Stomach smooth muscle (tissue), 2 donors: ENCODE measurements around the gene RAP1GAP2.
A peak's percentile ranks its signal among the peaks of the same experiment; 100 is the strongest.

Experiments used
- H3K27ac ChIP-seq: one replicate; pipeline ENCODE4 v1.7.0; 2013; ENCODE audit warnings: mild to moderate bottlenecking, low read length, inconsistent platforms
- H3K27me3 ChIP-seq, 2 donors: one replicate each; pipeline ENCODE4 v1.7.0; 2013; ENCODE audit warnings: low read length in 2 of 2; ENCODE audit not compliant: insufficient read depth in 2 of 2, control insufficient read depth in 1 of 2
- H3K36me3 ChIP-seq, 2 donors: one replicate each; pipeline ENCODE4 v1.7.0; 2013; ENCODE audit warnings: low read length in 2 of 2; ENCODE audit not compliant: control insufficient read depth in 2 of 2, insufficient read depth in 2 of 2
- H3K4me1 ChIP-seq: one replicate; pipeline ENCODE4 v1.7.0; 2013; ENCODE audit warnings: low read length; ENCODE audit not compliant: control insufficient read depth, insufficient read depth
- H3K4me3 ChIP-seq, 2 donors: one replicate each; pipeline ENCODE4 v1.7.0; 2013; ENCODE audit warnings: low read length in 2 of 2
- H3K9ac ChIP-seq, 2 donors: one replicate each; pipeline ENCODE4 v1.7.0; 2013; ENCODE audit warnings: low read length in 2 of 2, mild to moderate bottlenecking in 1 of 2
- H3K9me3 ChIP-seq, 2 donors: one replicate each; pipeline ENCODE4 v1.7.0; 2013; ENCODE audit warnings: low read length in 2 of 2; ENCODE audit not compliant: control insufficient read depth in 2 of 2
- donor health status: healthy.
- donor health status: Pancreatic carcinoma.

Gene RAP1GAP2

DNA sequence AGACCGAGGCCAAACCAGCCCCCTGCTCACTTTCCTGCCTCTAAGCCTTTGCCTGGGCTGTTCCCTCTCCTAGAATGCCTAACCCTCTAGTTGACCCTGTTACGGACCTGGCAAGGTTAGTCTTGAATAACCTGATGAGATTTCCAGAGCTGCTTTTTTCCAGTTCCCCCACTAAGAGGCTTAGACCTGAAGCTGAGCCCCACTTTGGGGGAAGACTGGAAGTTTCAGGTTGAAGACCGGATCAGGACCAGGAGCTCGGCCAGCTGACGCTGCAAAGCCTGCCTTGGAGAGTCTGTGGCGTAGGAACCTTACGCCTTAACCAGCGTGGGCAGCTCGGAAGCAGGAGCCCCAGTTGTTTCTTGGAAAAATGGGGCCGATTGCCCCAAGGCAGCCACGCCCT lies 137.4 kb downstream of the RAP1GAP2 start:
- Histone ChIP-seq H3K36me3 (no peaks in the 10 kb centered on the region), H3K27ac (no peak overlapping the region), H3K4me1 (no peaks in the 10 kb centered on the region), H3K27me3 (no peaks in the 10 kb centered on the region), H3K9ac (no peak overlapping the region), H3K9me3 (no peaks in the 10 kb centered on the region), H3K4me3 (no peak overlapping the region)

DNA sequence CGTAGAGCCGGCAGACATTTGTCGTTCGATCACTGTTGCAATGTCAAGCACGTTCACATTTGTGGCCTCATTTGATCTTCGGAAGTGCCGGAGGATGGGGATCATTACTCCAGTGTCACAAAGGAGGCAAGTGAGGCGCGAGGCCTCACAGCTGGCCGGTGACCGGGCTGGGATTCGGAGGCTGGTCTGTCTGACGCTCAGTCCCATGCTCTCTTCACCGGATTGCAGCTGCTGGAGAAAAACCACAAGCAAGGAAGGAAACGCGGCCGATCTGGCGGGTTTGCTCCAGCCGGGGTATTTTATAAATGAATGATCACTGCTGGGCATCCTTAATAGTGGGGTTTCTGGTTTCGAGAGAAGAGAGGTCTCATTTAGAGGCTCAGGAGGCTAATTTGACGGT lies 139.4 kb downstream of the RAP1GAP2 start:
- no peaks in the 10 kb centered on the region for H3K27me3 ChIP-seq
- no peak overlapping the region for H3K4me3 ChIP-seq
- no peak overlapping the region for H3K9ac ChIP-seq
- no peaks in the 10 kb centered on the region for H3K9me3 ChIP-seq
- H3K27ac ChIP-seq, result no peak overlapping the region
- H3K36me3 ChIP-seq, result no peaks in the 10 kb centered on the region
- H3K4me1 ChIP-seq, result peaks cover 10% of the 10 kb centered on the region

DNA sequence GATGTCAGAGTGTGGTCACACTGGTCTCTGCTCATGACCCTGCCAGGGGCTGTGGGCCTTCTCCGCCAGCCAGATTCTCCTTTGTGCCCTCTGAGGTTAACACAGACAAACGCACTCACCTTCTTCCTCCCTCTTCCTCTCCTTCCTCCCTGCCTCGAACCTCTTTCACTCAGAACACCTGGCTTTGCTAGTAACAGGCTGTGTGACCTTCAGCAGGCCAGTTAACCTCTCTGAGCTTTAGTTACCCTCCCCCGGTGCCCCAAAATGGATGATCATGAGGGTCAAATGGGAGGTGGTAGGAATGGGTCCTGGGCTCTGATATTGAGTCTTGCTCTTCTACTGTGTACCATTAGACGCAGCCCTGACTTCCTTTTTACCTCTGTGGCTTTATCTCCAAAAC lies 140.1 kb downstream of the RAP1GAP2 start:
- Histone ChIP-seq H3K36me3 (no peaks in the 10 kb centered on the region), H3K4me1 (peaks cover 10% of the 10 kb centered on the region), H3K27me3 (no peaks in the 10 kb centered on the region), H3K9ac (no peak overlapping the region), H3K4me3 (no peak overlapping the region), H3K27ac (no peak overlapping the region), H3K9me3 (no peaks in the 10 kb centered on the region)

DNA sequence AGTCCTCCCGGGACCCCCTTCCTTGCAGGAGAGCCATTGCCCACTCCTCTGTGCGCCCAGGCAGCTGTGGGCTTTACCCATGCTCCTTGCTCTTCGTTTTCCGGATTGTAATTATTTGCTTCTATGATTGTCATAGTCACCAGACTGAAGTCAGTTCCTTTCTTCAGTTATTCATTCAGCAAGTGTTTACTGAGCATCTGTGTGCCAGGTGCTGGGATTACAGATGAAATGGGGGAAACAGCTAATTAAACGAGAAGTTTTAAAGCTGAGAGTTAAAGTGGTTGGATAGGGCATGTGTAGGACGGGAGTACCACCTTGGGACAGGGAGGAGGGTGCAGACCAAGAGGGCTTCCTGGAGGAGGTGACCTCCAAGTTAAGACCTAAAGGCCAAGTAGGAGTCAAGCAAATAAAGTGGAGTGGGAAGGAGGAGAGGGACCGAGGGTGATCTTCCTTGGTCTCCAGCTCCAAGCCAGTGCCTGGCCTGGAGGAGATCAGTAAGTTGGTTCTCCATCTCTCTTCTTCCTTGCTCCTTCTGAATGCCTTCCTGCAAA lies 140.6 kb downstream of the RAP1GAP2 start:
- no peaks in the 10 kb centered on the region for H3K9me3 ChIP-seq
- no peak overlapping the region for H3K9ac ChIP-seq
- H3K27ac ChIP-seq, result no peak overlapping the region
- no peaks in the 10 kb centered on the region for H3K36me3 ChIP-seq
- no peaks in the 10 kb centered on the region for H3K27me3 ChIP-seq
- H3K4me3 ChIP-seq, result no peak overlapping the region
- H3K4me1 ChIP-seq, result peaks cover 10% of the 10 kb centered on the region

DNA sequence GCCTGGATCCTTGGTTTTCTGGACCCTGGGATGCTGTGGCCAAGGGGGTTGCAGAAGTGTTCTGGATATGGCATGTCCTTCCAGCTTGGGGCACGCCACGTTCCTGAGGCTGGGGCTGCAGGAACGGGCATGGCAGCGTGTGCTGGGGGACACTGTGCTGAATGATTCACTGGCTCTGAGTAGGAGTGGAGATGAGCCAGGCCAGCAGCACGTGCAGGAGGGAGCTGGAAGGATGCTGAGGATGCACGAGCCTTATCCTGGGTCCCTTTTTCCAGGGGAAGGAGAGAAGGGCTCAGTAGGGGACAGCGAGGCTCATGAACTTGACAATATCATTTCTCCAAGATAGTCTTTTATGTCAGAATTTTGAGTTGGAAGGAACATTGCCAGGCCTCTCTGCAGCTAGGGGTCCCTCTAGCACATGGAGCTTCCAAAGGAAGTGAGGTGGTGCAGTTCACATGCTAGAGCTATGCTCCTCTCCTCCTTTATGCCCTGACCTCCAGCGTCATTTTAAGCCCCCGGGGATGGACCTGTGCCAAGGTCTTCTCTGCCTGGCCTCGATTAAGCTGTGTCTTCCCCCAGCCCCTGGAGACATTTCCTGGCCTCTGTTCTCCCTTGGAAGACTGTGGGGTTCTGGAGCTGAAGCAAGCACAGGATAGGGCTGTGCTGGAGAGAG lies 141.2 kb downstream of the RAP1GAP2 start:
- Histone ChIP-seq H3K36me3 (no peaks in the 10 kb centered on the region), H3K27me3 (no peaks in the 10 kb centered on the region), H3K9me3 (no peaks in the 10 kb centered on the region), H3K27ac (no peak overlapping the region), H3K9ac (no peak overlapping the region), H3K4me3 (no peak overlapping the region), H3K4me1 (peaks cover 10% of the 10 kb centered on the region)

DNA sequence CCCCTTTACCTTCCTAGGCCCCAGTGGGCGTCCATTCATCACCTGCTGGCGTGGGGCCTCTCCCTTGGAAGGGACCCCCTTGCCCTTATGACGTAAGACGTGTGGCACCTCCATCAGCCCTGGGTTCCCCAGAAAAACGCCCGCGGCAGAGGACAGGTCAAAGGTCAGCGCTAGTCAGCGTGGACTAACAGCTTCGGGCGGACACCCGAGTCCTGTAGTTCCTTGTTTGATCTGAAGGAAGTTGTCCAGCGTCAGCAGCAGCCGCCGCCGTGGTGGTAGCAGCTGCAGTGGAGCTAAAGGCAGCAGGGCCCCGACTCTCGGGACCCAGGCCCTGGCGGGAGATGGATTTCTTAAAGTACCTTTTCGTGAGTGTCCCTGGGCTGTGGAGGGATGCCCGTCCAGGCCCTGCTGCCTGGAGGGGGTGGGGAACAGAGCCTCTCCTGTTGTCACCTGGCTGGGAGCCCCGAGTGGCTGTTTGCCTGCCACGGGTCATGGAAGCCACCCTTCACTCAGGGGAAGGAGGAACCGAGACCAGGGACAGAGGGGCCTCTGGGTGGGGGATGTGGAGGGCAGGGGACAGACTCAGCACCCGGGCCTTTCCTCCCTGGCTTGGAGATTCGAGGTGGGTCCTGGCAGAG lies 143.6 kb downstream of the RAP1GAP2 start:
- H3K9me3 ChIP-seq, result no peaks in the 10 kb centered on the region
- H3K4me3 ChIP-seq, result peak overlapping the region in 1 of 2 donors; percentile 29
- peak overlapping the region in 1 of 2 donors; percentile 21 for H3K9ac ChIP-seq

DNA sequence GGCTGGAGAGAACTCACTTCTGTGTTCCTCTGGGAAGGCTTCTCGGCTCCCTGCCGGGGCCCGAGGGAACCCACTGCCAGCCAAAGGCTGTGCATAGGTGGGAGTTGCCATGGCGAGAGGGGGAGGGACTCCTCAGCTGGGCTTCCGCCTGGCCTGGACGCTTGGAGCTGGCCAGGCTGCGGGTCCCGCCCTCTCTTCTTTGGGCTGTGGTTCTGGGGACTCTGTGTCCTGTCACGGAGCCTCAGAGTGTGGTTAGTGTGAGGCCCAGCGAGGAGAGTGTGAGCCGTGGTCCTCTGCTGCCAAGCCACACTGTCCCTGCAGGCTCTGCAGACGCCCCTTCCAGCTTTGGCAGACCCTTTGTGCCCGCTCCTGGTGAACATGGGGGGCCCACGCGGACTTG lies 144.1 kb downstream of the RAP1GAP2 start:
- Histone ChIP-seq H3K9ac (peak overlapping the region in 1 of 2 donors; percentile 21), H3K27me3 (no peaks in the 10 kb centered on the region), H3K27ac (no peak overlapping the region), H3K4me3 (peak overlapping the region in 1 of 2 donors; percentile 29), H3K36me3 (no peaks in the 10 kb centered on the region), H3K4me1 (peaks cover 10% of the 10 kb centered on the region), H3K9me3 (no peaks in the 10 kb centered on the region)

More for the DNA sequence above, 143.6 kb downstream of the RAP1GAP2 start:
- Histone ChIP-seq H3K27me3 (no peaks in the 10 kb centered on the region), H3K36me3 (no peaks in the 10 kb centered on the region), H3K27ac (no peak overlapping the region), H3K4me1 (peaks cover 10% of the 10 kb centered on the region)

DNA sequence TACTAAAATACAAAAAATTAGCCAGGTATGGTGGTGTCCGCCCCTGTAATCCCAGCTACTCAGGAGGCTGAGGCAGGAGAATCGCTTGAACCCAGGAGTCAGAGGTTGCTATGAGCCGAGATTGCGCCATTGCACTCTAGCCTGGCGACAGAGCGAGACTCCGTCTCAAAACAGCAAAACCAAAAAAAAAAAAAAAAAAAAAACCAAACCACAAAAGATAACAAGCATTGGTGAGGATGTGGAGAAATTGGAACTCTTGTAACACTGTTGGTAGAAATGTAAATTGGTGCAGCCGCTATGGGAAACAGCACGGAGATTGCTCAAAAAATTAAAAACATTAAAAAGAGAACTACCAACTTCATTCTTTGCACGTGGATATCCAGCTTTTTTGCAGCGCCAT lies 147.7 kb downstream of the RAP1GAP2 start:
- H3K27ac ChIP-seq, result no peak overlapping the region
- H3K4me1 ChIP-seq, result peaks cover 10% of the 10 kb centered on the region
- no peaks in the 10 kb centered on the region for H3K36me3 ChIP-seq
- H3K4me3 ChIP-seq, result no peak overlapping the region
- no peaks in the 10 kb centered on the region for H3K27me3 ChIP-seq
- no peaks in the 10 kb centered on the region for H3K9me3 ChIP-seq
- H3K9ac ChIP-seq, result no peak overlapping the region

DNA sequence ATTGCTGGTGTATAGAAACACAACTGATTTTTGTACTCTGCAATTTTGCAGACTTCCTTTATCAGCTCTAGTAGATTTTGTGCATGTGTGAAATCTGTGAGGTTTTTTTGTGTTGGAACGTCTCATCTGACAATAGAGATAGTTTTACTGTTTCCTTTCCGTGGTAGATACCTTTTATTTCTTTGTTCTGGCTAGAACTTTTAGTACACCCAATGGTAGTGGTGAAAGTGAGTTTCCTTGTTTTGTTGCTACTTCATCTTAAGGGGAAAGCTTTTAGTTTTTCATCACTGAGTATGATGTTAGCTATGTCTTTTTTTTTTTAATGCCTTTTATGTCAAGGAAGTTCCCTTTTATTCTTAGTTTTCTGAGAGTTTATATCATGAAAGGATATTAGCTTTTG lies 149.1 kb downstream of the RAP1GAP2 start:
- H3K9me3 ChIP-seq, result no peaks in the 10 kb centered on the region
- H3K27ac ChIP-seq, result no peak overlapping the region
- H3K9ac ChIP-seq, result no peak overlapping the region
- no peaks in the 10 kb centered on the region for H3K27me3 ChIP-seq
- H3K4me1 ChIP-seq, result peaks cover 2% of the 10 kb centered on the region
- no peaks in the 10 kb centered on the region for H3K36me3 ChIP-seq
- H3K4me3 ChIP-seq, result no peak overlapping the region

DNA sequence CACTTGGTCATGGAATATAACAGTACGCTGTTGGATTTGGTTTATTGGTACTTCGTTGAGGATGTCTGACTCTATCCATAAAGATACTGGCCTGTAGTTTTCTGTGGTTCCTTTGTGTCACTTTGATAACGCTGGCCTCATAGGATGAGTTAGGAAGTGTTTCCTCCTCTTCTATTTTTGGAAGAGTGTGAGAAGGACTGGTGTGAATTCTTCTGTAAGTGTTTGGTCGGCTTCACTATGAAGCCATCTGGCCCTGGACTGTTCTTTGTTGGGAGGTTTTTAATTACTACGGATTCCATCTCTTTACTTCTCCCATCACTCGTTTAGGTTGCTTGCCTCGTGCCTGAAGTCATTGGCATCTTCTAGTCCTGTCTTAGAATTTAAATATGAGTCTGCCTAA lies 149.9 kb downstream of the RAP1GAP2 start:
- H3K9me3 ChIP-seq, result no peaks in the 10 kb centered on the region
- no peak overlapping the region for H3K9ac ChIP-seq
- H3K27me3 ChIP-seq, result no peaks in the 10 kb centered on the region
- H3K27ac ChIP-seq, result no peak overlapping the region
- no peaks in the 10 kb centered on the region for H3K4me1 ChIP-seq
- H3K36me3 ChIP-seq, result no peaks in the 10 kb centered on the region
- no peak overlapping the region for H3K4me3 ChIP-seq

DNA sequence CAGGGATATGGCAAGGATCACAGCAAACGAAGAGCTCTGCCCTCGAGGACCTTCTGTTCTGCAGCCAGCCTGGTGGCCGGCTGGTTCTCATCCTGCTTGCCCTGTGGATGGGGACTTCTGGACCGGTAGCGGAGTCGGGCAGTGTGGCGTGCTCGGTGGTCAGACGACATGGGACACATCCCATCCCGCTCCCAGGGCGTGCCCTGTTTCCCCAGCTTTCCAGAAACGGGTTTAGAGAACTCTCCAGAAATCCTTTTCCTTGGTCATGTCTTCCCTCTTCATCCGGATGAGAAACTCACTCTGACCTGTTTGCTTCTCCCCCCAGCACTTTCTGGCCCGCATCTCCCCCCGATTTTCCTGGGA lies 151.3 kb downstream of the RAP1GAP2 start:
- Histone ChIP-seq H3K36me3 (no peaks in the 10 kb centered on the region), H3K9ac (no peak overlapping the region), H3K27me3 (no peaks in the 10 kb centered on the region), H3K27ac (no peak overlapping the region), H3K4me1 (no peaks in the 10 kb centered on the region), H3K4me3 (no peak overlapping the region), H3K9me3 (no peaks in the 10 kb centered on the region)
